ENCODE measurements around the gene PSMB8.
A peak's percentile ranks its signal among the peaks of the same experiment; 100 is the strongest.

PSMB8 gene

GRCh38 chr6:32827025-32827424 is 16.8 kb downstream of the PSMB8 start:
- no peak overlapping the region for H3K9ac ChIP-seq
- H3K27ac ChIP-seq, result peak overlapping the region; percentile 37

GRCh38 chr6:32825966-32826365 is 17.9 kb downstream of the PSMB8 start:
- H2AFZ ChIP-seq, result no peak overlapping the region
- H3K9me3 ChIP-seq (ENCODE audit: control insufficient read depth, low read length), result no peaks in the 10 kb centered on the region
- H3K36me3 ChIP-seq (ENCODE audit: control insufficient read depth, insufficient read depth, low read length), result no peaks in the 10 kb centered on the region
- H3K4me3 ChIP-seq (ENCODE audit: low read depth, low read length), result no peak overlapping the region
- no peaks in the 10 kb centered on the region for H3K79me2 ChIP-seq
- H3K27ac ChIP-seq, result peak overlapping the region; percentile 37
- no peaks in the 10 kb centered on the region for H3K27me3 ChIP-seq (ENCODE audit: control insufficient read depth, insufficient read depth, low read length)
- peak; percentile 51 for TF ChIP-seq CTCF (IDR thresholded peaks at IDR 0.05)
- no peak overlapping the region for H3K9ac ChIP-seq
- H3K4me2 ChIP-seq (ENCODE audit: low read length), result no peak overlapping the region
- peaks cover 2% of the 10 kb centered on the region for H3K4me1 ChIP-seq

More at GRCh38 chr6:32827025-32827424, 16.8 kb downstream of the PSMB8 start:
- Histone ChIP-seq H3K9me3 (ENCODE audit: control insufficient read depth, low read length) (no peaks in the 10 kb centered on the region), H3K4me2 (ENCODE audit: low read length) (no peak overlapping the region), H3K79me2 (no peaks in the 10 kb centered on the region), H3K4me3 (ENCODE audit: low read depth, low read length) (no peak overlapping the region), H2AFZ (no peak overlapping the region), H3K4me1 (peaks cover 3% of the 10 kb centered on the region), H3K36me3 (ENCODE audit: control insufficient read depth, insufficient read depth, low read length) (no peaks in the 10 kb centered on the region), H3K27me3 (ENCODE audit: control insufficient read depth, insufficient read depth, low read length) (no peaks in the 10 kb centered on the region)
- TF ChIP-seq CTCF (IDR thresholded peaks at IDR 0.05), result no peak

DNA sequence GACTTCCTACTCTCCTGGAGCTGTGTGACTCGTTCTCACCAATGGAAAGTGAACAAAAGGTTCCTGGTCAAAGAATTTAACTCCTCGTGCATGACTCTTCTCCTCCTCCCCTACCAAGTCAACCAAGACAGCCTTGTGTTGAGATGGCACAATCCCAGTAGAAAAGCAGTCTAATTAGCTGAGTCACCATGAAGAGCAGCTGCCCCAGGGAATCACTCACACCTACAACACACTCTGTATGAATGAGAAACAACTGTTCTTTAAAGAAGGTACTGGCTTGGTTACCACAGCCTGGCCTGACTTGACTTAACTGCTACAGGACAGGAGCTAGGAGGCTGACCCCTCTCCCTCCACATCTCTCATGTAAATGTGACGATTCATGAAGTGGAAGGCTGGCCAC is 24.1 kb downstream of the PSMB8 start:
- Histone ChIP-seq H3K9me3 (ENCODE audit: control insufficient read depth, low read length) (no peaks in the 10 kb centered on the region), H3K9ac (no peak overlapping the region), H3K4me3 (ENCODE audit: low read depth, low read length) (no peak overlapping the region), H3K4me1 (no peaks in the 10 kb centered on the region), H3K27me3 (ENCODE audit: control insufficient read depth, insufficient read depth, low read length) (no peaks in the 10 kb centered on the region), H3K79me2 (no peaks in the 10 kb centered on the region), H3K4me2 (ENCODE audit: low read length) (no peak overlapping the region), H3K36me3 (ENCODE audit: control insufficient read depth, insufficient read depth, low read length) (no peaks in the 10 kb centered on the region), H2AFZ (no peak overlapping the region), H3K27ac (no peak overlapping the region)
- TF ChIP-seq CTCF (IDR thresholded peaks at IDR 0.05), result no peak

GRCh38 chr6:32818867-32819266 is 25.0 kb downstream of the PSMB8 start:
- Histone ChIP-seq H3K4me1 (no peaks in the 10 kb centered on the region), H3K27ac (no peak overlapping the region), H3K9me3 (ENCODE audit: control insufficient read depth, low read length) (no peaks in the 10 kb centered on the region), H3K27me3 (ENCODE audit: control insufficient read depth, insufficient read depth, low read length) (no peaks in the 10 kb centered on the region), H3K4me2 (ENCODE audit: low read length) (no peak overlapping the region), H3K79me2 (no peaks in the 10 kb centered on the region), H3K4me3 (ENCODE audit: low read depth, low read length) (no peak overlapping the region), H2AFZ (no peak overlapping the region), H3K36me3 (ENCODE audit: control insufficient read depth, insufficient read depth, low read length) (no peaks in the 10 kb centered on the region), H3K9ac (no peak overlapping the region)
- TF ChIP-seq CTCF (IDR thresholded peaks at IDR 0.05), result no peak

DNA sequence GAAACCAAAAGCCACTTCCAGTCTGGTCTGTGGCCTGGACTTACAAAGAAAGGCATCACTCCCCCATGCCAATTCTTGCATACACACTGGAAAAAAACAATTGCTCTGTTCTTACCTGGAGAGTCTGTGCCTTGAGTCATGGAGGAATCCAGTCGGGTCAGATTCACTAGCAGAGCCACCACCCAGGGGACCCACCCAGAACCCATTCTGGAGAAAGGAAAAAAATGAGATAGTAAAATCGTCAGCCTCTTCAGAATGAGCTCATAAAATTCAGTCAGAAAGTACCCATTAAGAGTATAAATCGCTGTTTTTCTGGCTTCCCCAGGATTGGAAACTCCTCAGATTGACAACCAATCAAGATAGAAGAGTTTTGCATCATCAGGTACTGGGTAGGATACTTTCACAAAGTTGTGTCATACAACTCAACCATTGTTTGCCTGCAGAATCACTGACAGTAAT is 27.1 kb downstream of the PSMB8 start, which contains the start of gene HLA-DOB:
TSS of gene HLA-DOB (minus strand) at position 257 of the 459 bp plus-strand sequence. CDS start at position 206, 51 bp downstream.
- Histone ChIP-seq H3K9ac (no peak within 1 kb of the TSS), H3K27ac (no peak within 1 kb of the TSS)

More for the DNA sequence above, 27.1 kb downstream of the PSMB8 start, which contains the start of gene HLA-DOB:
- Histone ChIP-seq H3K4me3 (ENCODE audit: low read depth, low read length) (no peak within 1 kb of the TSS), H3K79me2 (no peaks in the 10 kb centered on the region), H3K4me2 (ENCODE audit: low read length) (peak within 1 kb of the TSS; percentile 32), H3K4me1 (no peaks in the 10 kb centered on the region), H3K36me3 (ENCODE audit: control insufficient read depth, insufficient read depth, low read length) (no peaks in the 10 kb centered on the region), H2AFZ (peak within 1 kb of the TSS; percentile 59), H3K27me3 (ENCODE audit: control insufficient read depth, insufficient read depth, low read length) (no peaks in the 10 kb centered on the region), H3K9me3 (ENCODE audit: control insufficient read depth, low read length) (no peaks in the 10 kb centered on the region)
- no peak for TF ChIP-seq CTCF (IDR thresholded peaks at IDR 0.05)
